Fibroblast of skin of right biceps (primary cell): ENCODE results near the gene FCGR2B.
"Not testable (repeated sequence)": the region's sequence is repeated elsewhere in the genome, so short reads cannot be mapped to it uniquely, and the experiment has no call there.

Source experiments
- DNase-seq: peaks from one replicate; pipeline ENCODE4 v3.0.0-alpha.2; 2013

Gene FCGR2B

GRCh38 chr1:161662684-161663339 is at the start of gene FCGR2B:
Gene FCGR2B (plus strand): TSS chr1:161663143. CDS start chr1:161663242, 99 bp downstream.
- not testable (repeated sequence) for DNase-seq

GRCh38 chr1:161616417-161616816 is 46.5 kb upstream of the FCGR2B start:
- not testable (repeated sequence) for DNase-seq

DNA sequence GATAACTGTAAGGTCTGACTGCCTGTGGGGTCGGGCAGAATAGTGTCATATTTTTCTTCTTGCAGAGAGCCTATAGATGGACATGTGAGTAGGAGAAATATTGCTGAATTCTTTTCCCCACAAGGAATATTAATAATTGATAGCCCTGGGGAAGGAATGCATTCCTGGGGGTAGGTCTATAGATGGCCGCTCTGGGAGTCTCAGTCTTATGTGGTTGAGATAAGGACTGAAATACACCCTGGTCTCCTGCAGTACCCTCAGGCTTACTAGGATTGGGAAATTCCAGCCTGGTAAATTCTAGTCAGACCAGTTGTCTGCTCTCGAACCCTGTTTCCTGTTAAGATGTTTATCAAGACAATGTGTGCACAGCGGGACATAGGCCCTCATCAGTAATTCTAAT is 44.4 kb upstream of the FCGR2B start:
- not testable (repeated sequence) for DNase-seq

GRCh38 chr1:161620399-161620798 is 42.5 kb upstream of the FCGR2B start:
- not testable (repeated sequence) for DNase-seq

- peak; percentile 79 for DNase-seq
These were observed 41.6 kb upstream of the FCGR2B start for GRCh38 chr1:161621181-161622000.

DNA sequence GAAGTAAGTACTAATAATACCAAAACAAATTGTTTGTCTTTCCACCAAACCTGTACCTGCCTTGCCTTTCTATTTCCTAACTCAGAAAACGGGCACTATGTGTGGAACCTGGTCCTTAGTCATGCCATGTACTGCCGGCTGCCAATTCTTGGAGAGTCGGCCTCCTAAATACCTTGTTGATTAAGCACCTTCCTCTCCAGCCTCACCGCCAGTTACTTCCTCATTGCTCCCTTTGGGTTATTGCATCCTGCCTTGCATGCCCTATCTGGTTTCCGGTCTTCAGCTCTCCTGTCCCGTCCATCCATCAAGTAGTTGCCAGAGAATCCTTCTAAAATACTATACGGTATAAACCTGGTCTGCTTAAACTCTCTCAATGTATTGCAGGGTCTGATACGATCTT is 40.9 kb upstream of the FCGR2B start:
- not testable (repeated sequence) for DNase-seq

DNA sequence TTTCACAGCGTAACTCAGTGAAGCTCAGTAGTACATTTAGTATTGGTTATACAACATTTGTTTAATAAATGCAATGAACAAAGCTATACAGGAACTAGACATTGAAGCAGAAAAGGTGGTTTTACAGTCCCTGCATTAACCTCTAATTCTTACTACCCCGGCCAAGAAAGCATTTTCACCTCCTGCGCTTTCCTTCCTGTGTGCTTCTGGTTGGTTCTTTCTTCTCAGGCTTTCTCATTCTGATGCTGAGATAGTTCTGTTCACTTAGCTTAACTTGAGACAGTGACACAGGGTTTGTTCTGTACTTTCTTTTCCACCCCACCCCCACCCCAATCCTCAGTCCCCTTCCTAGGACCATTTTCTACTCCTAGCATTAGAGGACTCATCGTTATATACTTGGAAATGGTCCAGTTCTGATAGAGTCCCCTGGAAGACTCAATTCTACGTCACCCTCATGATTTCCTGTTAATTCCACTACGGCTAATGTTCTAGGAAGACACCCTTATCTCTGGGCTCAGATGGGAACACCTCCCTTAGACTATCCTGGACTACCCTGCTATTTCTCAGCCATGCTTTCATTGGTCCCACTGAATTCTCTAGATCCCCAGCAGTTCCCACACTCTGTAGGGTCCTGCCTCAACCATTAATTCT is 39.4 kb upstream of the FCGR2B start:
- DNase-seq, result not testable (repeated sequence)

GRCh38 chr1:161624605-161625004 is 38.3 kb upstream of the FCGR2B start:
- DNase-seq, result not testable (repeated sequence)

GRCh38 chr1:161626445-161627146 is 36.3 kb upstream of the FCGR2B start:
- not testable (repeated sequence) for DNase-seq

GRCh38 chr1:161630128-161630742 is 32.7 kb upstream of the FCGR2B start:
- not testable (repeated sequence) for DNase-seq

DNA sequence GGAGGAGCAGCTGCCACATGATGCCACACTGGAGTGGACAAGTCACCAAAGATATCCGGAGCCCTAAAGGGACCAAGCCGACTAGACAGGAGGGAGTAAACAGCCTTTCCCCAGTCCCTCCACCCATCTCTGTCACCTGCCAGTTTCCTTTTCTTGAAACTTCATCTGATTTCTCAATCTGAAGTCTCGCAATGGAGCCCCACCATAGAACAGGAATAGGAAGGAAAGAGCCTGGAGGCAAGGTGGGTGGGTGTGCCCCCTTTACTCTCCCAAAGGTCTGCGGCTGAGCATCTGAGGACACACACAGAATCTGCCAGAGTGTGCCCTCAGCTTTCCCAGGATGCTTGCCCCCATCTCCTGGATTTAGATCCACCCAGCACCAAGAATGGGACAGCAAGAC is 31.9 kb upstream of the FCGR2B start, which contains the start of gene FCGR3B:
TSS of gene FCGR3B (minus strand) at position 101 of the 400 bp plus-strand sequence. CDS start at position 19, 82 bp downstream.
- no peak for DNase-seq

- not testable (repeated sequence) for DNase-seq
These were observed 27.9 kb upstream of the FCGR2B start for GRCh38 chr1:161634993-161635392.

GRCh38 chr1:161636189-161636782 is 26.7 kb upstream of the FCGR2B start:
- peak; percentile 31 for DNase-seq

GRCh38 chr1:161636976-161637375 is 26.0 kb upstream of the FCGR2B start:
- DNase-seq, result not testable (repeated sequence)

DNA sequence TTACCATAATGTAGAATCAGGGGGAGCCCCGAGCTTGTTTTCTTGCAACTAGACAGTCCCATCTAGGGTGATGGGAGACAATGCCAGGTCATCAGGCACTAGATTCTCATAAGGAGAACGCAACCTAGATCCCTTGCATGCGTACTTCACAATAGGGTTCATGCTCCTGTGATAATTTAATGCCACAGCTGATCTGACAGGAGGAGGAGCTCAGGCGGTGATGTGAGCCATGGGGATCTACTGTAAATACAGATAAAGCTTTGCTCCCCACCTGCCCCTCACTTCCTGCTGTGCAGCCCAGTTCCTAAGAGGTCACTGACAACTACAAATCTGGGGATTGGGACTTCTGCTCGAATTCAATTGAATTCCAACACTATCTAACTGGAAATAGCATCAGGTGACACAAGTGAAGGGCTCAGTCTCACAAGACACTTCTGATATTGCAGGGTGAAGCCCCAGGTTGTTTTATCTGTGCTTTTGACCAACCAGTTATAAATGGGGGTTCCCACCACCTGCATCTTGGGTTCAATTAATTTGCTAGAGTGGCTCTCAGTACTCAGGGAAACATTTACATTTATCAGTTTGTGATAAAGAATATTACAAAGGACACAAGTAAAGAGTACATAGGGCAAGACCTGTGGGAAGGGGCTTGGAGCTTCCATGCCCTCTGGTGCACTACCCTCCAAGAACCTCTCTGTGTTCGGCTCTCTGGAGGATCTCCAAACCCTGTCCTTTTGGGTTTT is 24.5 kb upstream of the FCGR2B start:
- DNase-seq, result not testable (repeated sequence)

DNA sequence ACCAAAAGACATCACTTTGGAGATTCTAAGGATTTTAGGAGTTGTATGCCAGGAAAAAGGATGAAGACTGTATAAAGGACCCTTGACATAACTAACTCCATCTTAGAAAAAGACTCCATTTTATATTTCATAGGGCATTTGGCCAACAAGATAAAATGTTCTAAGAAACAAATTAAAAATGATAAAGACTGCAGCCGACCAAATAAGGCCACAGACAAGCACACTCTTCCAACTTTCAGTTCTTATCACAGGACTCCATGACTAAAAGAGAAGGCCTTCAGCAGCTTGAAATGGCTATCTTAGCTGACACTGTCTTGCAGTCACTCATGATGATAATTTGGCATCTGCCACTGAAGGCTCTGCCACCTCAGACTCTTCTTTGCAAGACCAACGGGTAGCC is 23.7 kb upstream of the FCGR2B start:
- not testable (repeated sequence) for DNase-seq

GRCh38 chr1:161642697-161643096 is 20.2 kb upstream of the FCGR2B start:
- DNase-seq, result not testable (repeated sequence)

GRCh38 chr1:161643481-161644208 is 19.3 kb upstream of the FCGR2B start:
- DNase-seq, result not testable (repeated sequence)

GRCh38 chr1:161644855-161645254 is 18.1 kb upstream of the FCGR2B start:
- not testable (repeated sequence) for DNase-seq
